H1 (cell line): ENCODE measurements around the gene LPP. TPM values are rescaled to one million over a fixed set of nuclear protein-coding genes. Genes with fewer than 3 reads are reported as not detected.

ENCODE experiments used
- CTCF ChIA-PET: fragments of 300-600 bp; sonication (Branson Sonifier 250); formaldehyde crosslinking; loops from one replicate; lab custom pipeline; 2021; ENCODE audit not compliant: partially characterized antibody; lab: Charles Lee
- POLR2A ChIA-PET: fragments of 300-600 bp; sonication (Branson Sonifier 250); formaldehyde crosslinking; loops from one replicate; lab custom pipeline; 2021; ENCODE audit warnings: inconsistent platforms; ENCODE audit not compliant: partially characterized antibody; lab: Charles Lee
- DNase-seq, 2 experiments: peaks; one replicate each; pipeline versions ENCODE4 v3.0.0 to v3.0.0-alpha.2; 2010 to 2022; ENCODE audit warnings: low spot score in 2 of 2, low read depth in 1 of 2, mixed read lengths in 1 of 2
- FAIRE-seq: peaks from 2 replicates; lab custom pipeline; 2011; peaks lifted over from hg19 to GRCh38; lab: Jason Lieb, UNC
- H2AFZ ChIP-seq: 2 replicates; pipeline ENCODE4 v1.8.1; 2012; ENCODE audit warnings: low read length, inconsistent platforms
- H2AK5ac ChIP-seq: 2 replicates; pipeline ENCODE4 v1.6.1; 2013; ENCODE audit warnings: low read depth, low read length
- H2BK120ac ChIP-seq: replicated peaks from 2 replicates; pipeline ENCODE3; 2013; ENCODE audit warnings: low read depth, low read length, inconsistent platforms
- H2BK12ac ChIP-seq: 2 replicates; pipeline ENCODE4 v1.6.1; 2013; ENCODE audit warnings: low read depth, low read length
- H2BK15ac ChIP-seq: 2 replicates; pipeline ENCODE4 v1.6.1; 2013; ENCODE audit warnings: low read length
- H2BK20ac ChIP-seq: 2 replicates; pipeline ENCODE4 v1.6.1; 2013; ENCODE audit warnings: low read length
- H2BK5ac ChIP-seq: 2 replicates; pipeline ENCODE4 v1.6.1; 2013; ENCODE audit warnings: low read depth, low read length
- H3K14ac ChIP-seq: 2 replicates; pipeline ENCODE4 v1.6.1; 2013; ENCODE audit warnings: inconsistent platforms; ENCODE audit not compliant: insufficient read length
- H3K18ac ChIP-seq: 2 replicates; pipeline ENCODE4 v1.6.1; 2013; ENCODE audit warnings: low read length; ENCODE audit errors: extremely low read depth
- H3K23ac ChIP-seq: 2 replicates; pipeline ENCODE4 v1.6.1; 2013; ENCODE audit warnings: inconsistent platforms; ENCODE audit not compliant: insufficient read length
- H3K23me2 ChIP-seq: 2 replicates; pipeline ENCODE4 v1.6.1; 2013; ENCODE audit warnings: low read depth, low read length
- H3K27ac ChIP-seq: 2 replicates; pipeline ENCODE4 v1.6.1; 2011; ENCODE audit warnings: low read depth, low read length, inconsistent platforms
- H3K27me3 ChIP-seq, 4 experiments: replicated peaks in 1 of 4; 1 replicate in 1 of 4; 2 replicates in 3 of 4; pipeline versions ENCODE4 v1.6.1 to v1.8.1; 2011 to 2013; ENCODE audit warnings: low read length in 3 of 4, mild to moderate bottlenecking in 3 of 4, inconsistent platforms in 2 of 4, mixed read lengths in 2 of 4, moderate library complexity in 1 of 4; ENCODE audit not compliant: control insufficient read depth in 3 of 4, insufficient read depth in 3 of 4; ENCODE audit errors: extremely low read depth in 1 of 4
- H3K36me3 ChIP-seq, 4 experiments: 2 replicates each; pipeline versions ENCODE4 v1.6.1 to v1.8.1; 2011 to 2013; ENCODE audit warnings: mild to moderate bottlenecking in 4 of 4, low read length in 3 of 4, moderate library complexity in 2 of 4, control low read depth in 1 of 4, inconsistent platforms in 1 of 4; ENCODE audit not compliant: insufficient read depth in 4 of 4, control insufficient read depth in 2 of 4
- H3K4ac ChIP-seq: replicated peaks from 2 replicates; pipeline ENCODE3; 2013; ENCODE audit warnings: low read length, low read depth, mixed read lengths, inconsistent platforms; ENCODE audit not compliant: insufficient read length
- H3K4me1 ChIP-seq, 4 experiments: replicated peaks in 1 of 4; 1 replicate in 1 of 4; 2 replicates in 3 of 4; pipeline versions ENCODE4 v1.6.1 to v1.8.1; 2011 to 2013; ENCODE audit warnings: low read length in 3 of 4, inconsistent platforms in 2 of 4, mixed read lengths in 1 of 4; ENCODE audit not compliant: insufficient read depth in 4 of 4, control insufficient read depth in 3 of 4
- H3K4me2 ChIP-seq, 2 experiments: 2 replicates each; pipeline versions ENCODE4 v1.6.1 to v1.8.1; 2011 to 2013; ENCODE audit warnings: low read depth in 2 of 2, low read length in 2 of 2, control low read depth in 1 of 2, inconsistent platforms in 1 of 2, mild to moderate bottlenecking in 1 of 2; ENCODE audit not compliant: insufficient read depth in 1 of 2
- H3K4me3 ChIP-seq, 4 experiments: fragments of 200-600, 300-600 bp in 1 of 4; sonication (generic), shearing (Covaris generic), sonication (Bioruptor Twin) in 1 of 4; 2 replicates each; pipeline versions ENCODE4 v1.5.1 to v1.8.1; 2011 to 2016; ENCODE audit warnings: low read length in 4 of 4, low read depth in 3 of 4, control low read depth in 2 of 4, inconsistent platforms in 2 of 4, mild to moderate bottlenecking in 2 of 4, mixed read lengths in 1 of 4, moderate library complexity in 1 of 4; ENCODE audit not compliant: insufficient read depth in 2 of 4; ENCODE audit errors: extremely low read depth in 1 of 4
- H3K56ac ChIP-seq: replicated peaks from 2 replicates; pipeline ENCODE3; 2013; ENCODE audit warnings: low read depth, mild to moderate bottlenecking, mixed read lengths, low read length, inconsistent platforms; ENCODE audit not compliant: insufficient read length
- H3K79me1 ChIP-seq: 2 replicates; pipeline ENCODE4 v1.6.1; 2013; ENCODE audit warnings: low read depth, low read length, control low read depth
- H3K79me2 ChIP-seq, 2 experiments: 2 replicates each; pipeline versions ENCODE4 v1.6.1 to v1.8.1; 2012 to 2013; ENCODE audit warnings: low read length in 2 of 2, mild to moderate bottlenecking in 2 of 2, inconsistent platforms in 1 of 2; ENCODE audit not compliant: insufficient read depth in 2 of 2, control insufficient read depth in 1 of 2
- H3K9ac ChIP-seq, 4 experiments: replicated peaks in 1 of 4; 1 replicate in 1 of 4; 2 replicates in 3 of 4; pipeline versions ENCODE4 v1.6.1 to v1.8.1; 2011 to 2013; ENCODE audit warnings: low read depth in 3 of 4, low read length in 3 of 4, control low read depth in 2 of 4, mild to moderate bottlenecking in 2 of 4, moderate library complexity in 2 of 4, inconsistent platforms in 1 of 4; ENCODE audit errors: extremely low read depth in 1 of 4
- H3K9me3 ChIP-seq, 2 experiments: 2 replicates each; pipeline versions ENCODE4 v1.6.1 to v1.8.1; 2012 to 2013; ENCODE audit warnings: mild to moderate bottlenecking in 2 of 2, moderate library complexity in 2 of 2, control low read depth in 1 of 2, inconsistent platforms in 1 of 2, low read depth in 1 of 2, low read length in 1 of 2, mixed read lengths in 1 of 2; ENCODE audit not compliant: insufficient read depth in 2 of 2
- H4K20me1 ChIP-seq, 2 experiments: replicated peaks in 1 of 2; 2 replicates each; pipeline versions ENCODE3 to v1.8.1; 2011 to 2013; ENCODE audit warnings: inconsistent platforms in 2 of 2, low read length in 2 of 2, mild to moderate bottlenecking in 1 of 2; ENCODE audit not compliant: insufficient read depth in 2 of 2, control insufficient read depth in 1 of 2
- H4K5ac ChIP-seq: 2 replicates; pipeline ENCODE4 v1.6.1; 2013; ENCODE audit warnings: low read length, low read depth, mixed read lengths, inconsistent platforms; ENCODE audit not compliant: insufficient read length
- H4K8ac ChIP-seq: 2 replicates; pipeline ENCODE4 v1.8.0; 2013; ENCODE audit warnings: mild to moderate bottlenecking, moderate library complexity, low read length, inconsistent platforms; ENCODE audit not compliant: insufficient read depth; ENCODE audit errors: extremely low read depth
- H4K91ac ChIP-seq: replicated peaks from 2 replicates; pipeline ENCODE3; 2013; ENCODE audit warnings: low read length, mixed read lengths, inconsistent platforms; ENCODE audit not compliant: insufficient read length
- KDM1A ChIP-seq: fragments of 200-600, 300-600 bp; sonication (generic); IDR thresholded peaks from 2 replicates; pipeline ENCODE4 v1.7.1; 2016; ENCODE audit warnings: mild to moderate bottlenecking, low read length, borderline replicate concordance
- RNF2 ChIP-seq: fragments of 200-900, 300-1000 bp; sonication (generic); IDR thresholded peaks from 2 replicates; pipeline ENCODE4 v1.7.1; 2016; ENCODE audit warnings: borderline replicate concordance, low read depth, mild to moderate bottlenecking, antibody characterized with exemption, low read length; ENCODE audit not compliant: poor library complexity, severe bottlenecking; ENCODE audit errors: missing control alignments
- SP2 ChIP-seq: IDR thresholded peaks from 2 replicates; pipeline ENCODE4 v1.6.1; 2012; ENCODE audit warnings: mild to moderate bottlenecking, low read length, inconsistent platforms
- SRF ChIP-seq: IDR thresholded peaks from 2 replicates; pipeline ENCODE4 v1.6.1; 2011; ENCODE audit warnings: mild to moderate bottlenecking, low read depth, low read length, moderate library complexity
- TAF1 ChIP-seq: IDR thresholded peaks from 2 replicates; pipeline ENCODE4 v1.6.1; 2011; ENCODE audit warnings: mild to moderate bottlenecking, low read depth, low read length
- WGBS, 2 experiments: shearing (Covaris generic) in 1 of 2; methylation state at CpG; one replicate each; pipeline versions ENCODE4 v1.1.6 to v1.1.7; 2013 to 2015; ENCODE audit warnings: low lambda C conversion rate in 2 of 2, mixed read lengths in 2 of 2, inconsistent platforms in 1 of 2, low coverage in 1 of 2, missing lambda C conversion rate in 1 of 2; ENCODE audit not compliant: insufficient replicate concordance in 2 of 2, insufficient coverage in 1 of 2, insufficient read length in 1 of 2; ENCODE audit errors: extremely low coverage in 1 of 2, missing lambda C conversion rate in 1 of 2; 5-methylcytosine and 5-hydroxymethylcytosine counted together
- polyA plus RNA-seq, 7 experiments: library from polyadenylated mRNA; depleted of rRNA in 3 of 7; stranded (reverse) in 5 of 7; unstranded in 2 of 7; fragments of >200 nt in 5 of 7; fragments of 200-250 nt in 2 of 7; gene quantifications; 1 replicate in 5 of 7; 2 replicates in 1 of 7; 4 replicates in 1 of 7; pipeline versions ENCODE4 v1.2.1 to v1.2.3, GENCODE V29; 2011 to 2013; ENCODE audit warnings: missing spikeins in 2 of 7, mixed read lengths in 2 of 7
- total RNA-seq: library from RNA; stranded (reverse); fragmentation: NEBNext Ultra II Directional; extraction: Animal tissue kit (Norgen Biotek cat#: 25700); gene quantifications from 2 replicates; pipeline ENCODE4 v1.2.1, GENCODE V29; 2021

The LPP gene
- total and polyA plus RNA-seq, 2 of the 8 experiments (the other 6 are each of a cell fraction or from before 2014, with no cell fraction given) = 10.0 to 53.3 TPM

DNA sequence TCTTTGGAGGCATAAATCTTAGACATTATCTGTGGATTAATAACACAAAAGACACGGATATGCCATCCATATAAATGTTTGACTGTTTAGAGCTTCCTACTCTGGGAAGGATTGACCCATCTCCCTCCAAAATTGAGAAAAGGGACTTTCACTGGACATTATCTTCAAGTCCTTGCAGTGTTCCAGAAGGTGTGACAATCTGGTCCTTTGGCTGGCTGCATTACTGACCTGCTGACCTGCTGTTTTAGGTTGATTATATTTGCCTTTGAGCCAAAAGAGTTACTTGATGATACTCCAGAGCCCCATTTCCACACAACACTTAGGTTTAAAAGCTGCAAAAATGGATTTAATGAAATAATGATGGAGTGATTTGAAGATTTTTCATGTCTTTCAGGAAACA lies 504.6 kb downstream of the LPP start:
- Histone ChIP-seq H2BK120ac (no peak overlapping the region), H4K5ac (no peak overlapping the region), H3K4me3 (no peak overlapping the region), H3K4me1 (peaks cover 0 to 4% (median 0%) of the 10 kb centered on the region in 4 experiments; a peak in 1 of 7 replicates), H3K4ac (no peak overlapping the region), H3K79me2 (no peaks in the 10 kb centered on the region), H3K14ac (no peak overlapping the region), H3K27me3 (no peaks in the 10 kb centered on the region), H3K56ac (no peak overlapping the region), H3K36me3 (no peaks in the 10 kb centered on the region), H4K8ac (no peak overlapping the region), H3K79me1 (no peaks in the 10 kb centered on the region; the same call in 1 of the 2 replicates), H4K20me1 (no peaks in the 10 kb centered on the region), H3K9ac (no peak overlapping the region), H2AFZ (no peak overlapping the region), H3K9me3 (no peaks in the 10 kb centered on the region), H3K23ac (no peak overlapping the region), H2BK20ac (no peak overlapping the region), H2AK5ac (no peak overlapping the region), H3K23me2 (no peaks in the 10 kb centered on the region), H3K4me2 (no peak overlapping the region), H2BK15ac (no peak overlapping the region), H2BK12ac (no peak overlapping the region), H3K27ac (no peak overlapping the region), H2BK5ac (no peak overlapping the region), H3K18ac (no peak overlapping the region), H4K91ac (no peak overlapping the region)
- DNase-seq = no peak
- 80% methylated on average over 1 of the region's 1 CpG; no CpG with 5 or more reads in 1 of the 2 experiments for WGBS, 2 experiments
- CTCF ChIA-PET = interaction anchor here (1.6 to 3.0 kb wide), 3 partner anchors 14 to 919 kb away, joined by 5 to 8 read pairs (median 6); no protein-coding TSS in a partner anchor
- POLR2A ChIA-PET = no interaction called here
- FAIRE-seq = no peak
- TF ChIP-seq TAF1 = no peak
- TF ChIP-seq RNF2 = no peak
- no peak for TF ChIP-seq SP2
- no peak for TF ChIP-seq KDM1A
- no peak for TF ChIP-seq SRF
